ENCODE data around the gene TRAK1. TPM values are rescaled to one million over a fixed set of nuclear protein-coding genes. Genes with fewer than 3 reads are reported as not detected.

The TRAK1 gene
- polyA plus RNA-seq, 1 donor = 36.2 TPM

DNA sequence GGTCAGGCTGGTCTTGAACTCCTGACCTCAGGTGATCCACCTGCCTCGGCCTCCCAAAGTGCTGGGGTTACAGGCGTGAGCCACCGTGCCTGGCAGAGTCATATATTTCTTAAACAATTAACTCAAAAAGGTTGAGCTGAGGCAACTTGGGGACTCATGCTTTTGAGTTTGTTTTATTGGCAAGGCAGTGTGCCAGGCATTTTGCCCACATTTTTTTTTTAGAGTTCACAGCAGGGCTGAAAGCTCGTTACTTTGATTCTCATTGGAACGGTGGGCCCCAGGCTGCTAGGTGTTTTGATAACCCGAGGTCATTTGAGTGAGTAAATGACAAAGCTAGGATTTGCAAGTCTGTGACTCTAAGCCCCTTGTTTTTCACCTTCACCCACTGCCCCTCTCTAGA lies 98.6 kb downstream of the TRAK1 start:
- H3K9me3 ChIP-seq (ENCODE audit: control insufficient read depth, low read depth, low read length) = no peaks in the 10 kb centered on the region
- H3K36me3 ChIP-seq (ENCODE audit: control insufficient read depth, insufficient read depth, low read length) = peaks cover 48% of the 10 kb centered on the region
- H3K27ac ChIP-seq (ENCODE audit: low read length) = no peak overlapping the region
- no CpG with 5 or more reads among the region's 6 CpGs for WGBS (ENCODE audit: insufficient coverage, low lambda C conversion rate)
- no peak for DNase-seq
- no peaks in the 10 kb centered on the region for H3K27me3 ChIP-seq (ENCODE audit: control insufficient read depth, insufficient read depth, low read length)
- H3K4me3 ChIP-seq (ENCODE audit: low read length) = no peak overlapping the region
- peaks cover 16% of the 10 kb centered on the region for H3K4me1 ChIP-seq (ENCODE audit: control insufficient read depth, insufficient read depth, low read length)

DNA sequence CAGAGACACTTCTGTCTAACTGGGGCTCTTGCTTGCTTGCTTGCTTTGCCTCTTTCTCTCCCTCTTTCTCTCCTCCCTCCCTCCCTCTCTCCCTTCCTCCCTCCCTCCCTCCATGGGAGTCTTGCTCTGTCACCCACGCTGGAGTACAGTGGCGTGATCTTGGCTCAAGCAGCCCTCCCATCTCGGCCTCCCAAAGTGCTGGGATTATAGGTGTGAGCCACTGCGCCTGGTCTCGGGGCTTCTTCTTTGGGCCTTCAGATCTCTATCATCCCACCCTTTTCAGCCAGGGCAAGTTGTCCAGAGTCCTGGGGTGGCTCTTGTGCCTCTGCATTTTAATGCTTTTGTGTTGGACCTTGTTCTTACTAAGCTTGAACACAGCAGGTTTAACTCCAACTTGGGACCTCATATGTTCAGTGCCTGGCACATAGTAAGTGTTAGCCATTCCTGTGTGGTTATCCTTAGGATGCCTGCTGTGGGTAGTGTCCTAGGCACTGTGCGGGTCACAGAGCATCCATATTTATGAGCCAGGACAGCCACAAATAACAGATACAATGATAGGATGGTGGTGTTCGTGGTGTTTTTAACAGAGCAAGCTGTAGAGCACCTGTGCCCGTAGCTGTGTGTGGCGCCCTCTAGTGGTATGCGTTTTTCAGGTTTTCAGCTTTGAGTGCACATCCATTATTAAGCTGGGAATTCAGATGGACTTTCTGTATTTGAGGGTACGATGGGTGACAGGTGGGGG lies 99.7 kb downstream of the TRAK1 start:
- Histone ChIP-seq H3K27me3 (ENCODE audit: control insufficient read depth, insufficient read depth, low read length) (no peaks in the 10 kb centered on the region), H3K4me3 (ENCODE audit: low read length) (no peak overlapping the region), H3K4me1 (ENCODE audit: control insufficient read depth, insufficient read depth, low read length) (peaks cover 16% of the 10 kb centered on the region), H3K36me3 (ENCODE audit: control insufficient read depth, insufficient read depth, low read length) (peaks cover 53% of the 10 kb centered on the region), H3K27ac (ENCODE audit: low read length) (no peak overlapping the region), H3K9me3 (ENCODE audit: control insufficient read depth, low read depth, low read length) (no peaks in the 10 kb centered on the region)
- no CpG with 5 or more reads among the region's 11 CpGs for WGBS (ENCODE audit: insufficient coverage, low lambda C conversion rate)
- peak; percentile 70 to 74 for DNase-seq

DNA sequence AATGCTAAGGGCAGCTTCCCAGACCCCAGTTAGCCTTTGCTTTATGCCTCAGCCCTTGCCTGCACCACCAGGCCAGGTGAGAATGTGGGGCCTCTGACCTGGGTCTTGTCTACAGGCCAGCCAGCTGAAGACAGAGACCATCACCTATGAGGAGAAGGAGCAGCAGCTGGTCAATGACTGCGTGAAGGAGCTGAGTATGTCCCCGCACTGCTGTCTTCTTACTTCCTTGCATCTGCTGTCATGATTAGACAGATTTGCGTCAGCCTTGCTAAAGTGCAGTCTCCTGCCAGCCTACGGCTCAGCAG lies 100.2 kb downstream of the TRAK1 start:
- H3K4me1 ChIP-seq (ENCODE audit: control insufficient read depth, insufficient read depth, low read length) = peaks cover 16% of the 10 kb centered on the region
- peaks cover 57% of the 10 kb centered on the region for H3K36me3 ChIP-seq (ENCODE audit: control insufficient read depth, insufficient read depth, low read length)
- no peak for DNase-seq
- no peak overlapping the region for H3K4me3 ChIP-seq (ENCODE audit: low read length)
- no CpG with 5 or more reads among the region's 4 CpGs for WGBS (ENCODE audit: insufficient coverage, low lambda C conversion rate)
- no peaks in the 10 kb centered on the region for H3K27me3 ChIP-seq (ENCODE audit: control insufficient read depth, insufficient read depth, low read length)
- no peaks in the 10 kb centered on the region for H3K9me3 ChIP-seq (ENCODE audit: control insufficient read depth, low read depth, low read length)
- no peak overlapping the region for H3K27ac ChIP-seq (ENCODE audit: low read length)

DNA sequence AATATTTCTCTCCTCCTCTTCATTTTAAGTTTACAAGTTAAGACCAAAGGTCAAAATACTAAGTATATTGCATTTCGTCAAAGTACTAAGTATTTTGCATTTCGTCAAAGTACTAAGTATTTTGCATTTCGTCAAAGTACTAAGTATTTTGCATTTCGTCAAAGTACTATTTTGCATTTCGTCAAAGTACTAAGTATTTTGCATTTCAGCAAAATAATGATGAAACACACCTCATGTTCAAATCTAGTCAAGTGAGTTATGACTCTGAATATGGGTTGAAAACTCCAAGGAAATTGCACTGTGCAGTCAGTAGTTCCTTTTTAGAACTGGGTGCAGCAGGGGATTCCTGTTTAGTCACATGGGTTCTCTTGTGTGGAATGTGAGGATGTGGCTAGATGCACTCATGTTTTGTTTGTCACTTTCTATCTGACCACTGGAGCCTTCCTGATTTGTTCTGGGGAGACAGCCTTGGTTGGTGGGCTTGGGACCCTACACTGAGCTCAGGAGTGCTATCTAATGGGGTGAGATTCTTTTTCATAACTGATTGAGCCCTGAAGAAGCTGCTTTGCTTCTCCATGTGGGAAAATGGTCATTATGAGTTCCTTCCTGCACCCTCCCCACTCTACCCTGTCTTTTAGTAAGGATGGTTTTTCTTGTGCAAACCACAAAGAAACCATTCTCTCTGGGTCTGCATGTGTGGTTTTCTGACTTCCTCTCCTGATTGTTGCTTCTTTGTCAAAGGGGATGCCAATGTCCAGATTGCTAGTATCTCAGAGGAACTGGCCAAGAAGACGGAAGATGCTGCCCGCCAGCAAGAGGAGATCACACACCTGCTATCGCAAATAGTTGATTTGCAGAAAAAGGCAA lies 101.4 kb downstream of the TRAK1 start:
- Histone ChIP-seq H3K4me1 (ENCODE audit: control insufficient read depth, insufficient read depth, low read length) (peaks cover 16% of the 10 kb centered on the region), H3K27me3 (ENCODE audit: control insufficient read depth, insufficient read depth, low read length) (no peaks in the 10 kb centered on the region), H3K36me3 (ENCODE audit: control insufficient read depth, insufficient read depth, low read length) (peaks cover 62% of the 10 kb centered on the region), H3K4me3 (ENCODE audit: low read length) (no peak overlapping the region), H3K9me3 (ENCODE audit: control insufficient read depth, low read depth, low read length) (no peaks in the 10 kb centered on the region), H3K27ac (ENCODE audit: low read length) (no peak overlapping the region)
- no peak for DNase-seq
- WGBS (ENCODE audit: insufficient coverage, low lambda C conversion rate) = 96% methylated on average over 5 of the region's 8 CpGs

DNA sequence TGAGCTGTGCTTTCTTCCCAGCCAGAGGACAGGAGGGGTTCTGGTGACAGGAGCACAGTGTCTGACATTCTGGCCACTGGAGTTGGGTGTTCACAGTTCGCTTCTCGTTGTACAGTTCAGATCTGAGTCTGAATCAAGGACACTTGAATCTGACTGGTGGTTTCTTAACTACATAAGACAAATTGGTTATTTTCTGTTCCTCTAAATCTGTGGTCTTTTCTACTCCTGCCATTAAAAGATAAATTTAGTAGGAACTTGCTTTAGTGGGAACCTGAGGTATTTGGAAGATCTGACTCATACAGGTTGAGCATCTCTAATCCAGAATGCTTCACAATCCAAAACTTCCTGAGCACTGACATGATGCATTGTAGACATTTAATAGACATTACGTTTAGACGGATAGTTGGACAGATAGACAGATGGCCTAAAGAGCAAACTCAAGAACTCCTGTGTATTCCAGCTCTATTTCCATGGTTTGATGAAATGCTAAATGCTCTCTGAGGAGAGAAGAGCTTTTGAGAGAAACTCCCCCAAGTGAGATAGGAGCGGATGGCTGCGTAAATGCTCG lies 103.9 kb downstream of the TRAK1 start:
- DNase-seq = no peak
- Histone ChIP-seq H3K4me3 (ENCODE audit: low read length) (no peak overlapping the region), H3K27me3 (ENCODE audit: control insufficient read depth, insufficient read depth, low read length) (no peaks in the 10 kb centered on the region), H3K4me1 (ENCODE audit: control insufficient read depth, insufficient read depth, low read length) (no peaks in the 10 kb centered on the region), H3K9me3 (ENCODE audit: control insufficient read depth, low read depth, low read length) (no peaks in the 10 kb centered on the region), H3K27ac (ENCODE audit: low read length) (no peak overlapping the region), H3K36me3 (ENCODE audit: control insufficient read depth, insufficient read depth, low read length) (peaks cover 83% of the 10 kb centered on the region)
- 100% methylated on average over 2 of the region's 7 CpGs for WGBS (ENCODE audit: insufficient coverage, low lambda C conversion rate)

DNA sequence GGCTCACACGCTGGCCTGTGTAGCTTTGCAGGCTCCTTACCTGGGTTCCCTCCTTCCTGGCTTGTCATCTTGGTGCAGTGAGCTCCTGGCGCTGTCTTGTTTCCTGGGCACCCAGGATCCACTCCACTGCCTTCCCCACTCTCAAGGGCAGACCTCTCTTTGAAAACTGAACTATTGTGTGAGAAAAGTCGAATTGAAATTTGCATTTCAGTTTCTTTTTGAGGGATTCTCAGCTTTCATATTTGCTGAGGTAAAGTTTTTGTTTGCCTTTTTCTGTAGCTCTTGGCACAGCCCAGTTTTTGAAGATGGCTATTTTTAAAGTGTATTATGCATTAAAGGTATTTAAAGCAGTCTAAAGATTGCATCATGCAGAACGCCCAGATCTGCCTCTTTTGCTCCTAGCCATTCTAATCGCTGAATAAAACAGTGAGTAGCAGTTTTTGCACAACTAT lies 104.7 kb downstream of the TRAK1 start:
- Histone ChIP-seq H3K4me3 (ENCODE audit: low read length) (no peak overlapping the region), H3K36me3 (ENCODE audit: control insufficient read depth, insufficient read depth, low read length) (peaks cover 81% of the 10 kb centered on the region), H3K27me3 (ENCODE audit: control insufficient read depth, insufficient read depth, low read length) (no peaks in the 10 kb centered on the region), H3K9me3 (ENCODE audit: control insufficient read depth, low read depth, low read length) (no peaks in the 10 kb centered on the region), H3K27ac (ENCODE audit: low read length) (no peak overlapping the region), H3K4me1 (ENCODE audit: control insufficient read depth, insufficient read depth, low read length) (no peaks in the 10 kb centered on the region)
- no peak for DNase-seq
- WGBS (ENCODE audit: insufficient coverage, low lambda C conversion rate) = 80% methylated on average over 1 of the region's 5 CpGs

DNA sequence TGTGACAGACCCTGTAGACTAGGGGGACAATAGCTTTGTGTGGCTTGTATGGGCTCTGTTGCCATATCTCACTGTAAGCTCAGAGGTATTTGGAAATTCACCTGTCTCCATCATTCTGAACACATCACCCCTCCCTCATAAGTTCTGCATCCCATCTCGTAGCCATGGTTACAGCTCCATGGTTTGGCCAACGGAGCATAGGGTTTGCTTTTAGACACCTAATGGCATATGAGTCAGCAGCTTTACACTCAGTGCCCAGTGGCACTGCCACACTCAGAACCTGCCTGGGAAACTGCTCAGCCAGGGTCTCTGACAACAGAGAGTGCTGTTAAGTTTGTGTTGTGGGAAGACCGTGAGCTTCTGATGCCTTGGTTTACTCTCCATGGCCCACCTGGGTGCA lies 107.6 kb downstream of the TRAK1 start:
- H3K36me3 ChIP-seq (ENCODE audit: control insufficient read depth, insufficient read depth, low read length) = peaks cover 92% of the 10 kb centered on the region
- H3K27me3 ChIP-seq (ENCODE audit: control insufficient read depth, insufficient read depth, low read length) = no peaks in the 10 kb centered on the region
- no peaks in the 10 kb centered on the region for H3K9me3 ChIP-seq (ENCODE audit: control insufficient read depth, low read depth, low read length)
- no peak overlapping the region for H3K4me3 ChIP-seq (ENCODE audit: low read length)
- H3K4me1 ChIP-seq (ENCODE audit: control insufficient read depth, insufficient read depth, low read length) = no peaks in the 10 kb centered on the region
- no CpG with 5 or more reads among the region's 3 CpGs for WGBS (ENCODE audit: insufficient coverage, low lambda C conversion rate)
- H3K27ac ChIP-seq (ENCODE audit: low read length) = no peak overlapping the region
- no peak for DNase-seq

DNA sequence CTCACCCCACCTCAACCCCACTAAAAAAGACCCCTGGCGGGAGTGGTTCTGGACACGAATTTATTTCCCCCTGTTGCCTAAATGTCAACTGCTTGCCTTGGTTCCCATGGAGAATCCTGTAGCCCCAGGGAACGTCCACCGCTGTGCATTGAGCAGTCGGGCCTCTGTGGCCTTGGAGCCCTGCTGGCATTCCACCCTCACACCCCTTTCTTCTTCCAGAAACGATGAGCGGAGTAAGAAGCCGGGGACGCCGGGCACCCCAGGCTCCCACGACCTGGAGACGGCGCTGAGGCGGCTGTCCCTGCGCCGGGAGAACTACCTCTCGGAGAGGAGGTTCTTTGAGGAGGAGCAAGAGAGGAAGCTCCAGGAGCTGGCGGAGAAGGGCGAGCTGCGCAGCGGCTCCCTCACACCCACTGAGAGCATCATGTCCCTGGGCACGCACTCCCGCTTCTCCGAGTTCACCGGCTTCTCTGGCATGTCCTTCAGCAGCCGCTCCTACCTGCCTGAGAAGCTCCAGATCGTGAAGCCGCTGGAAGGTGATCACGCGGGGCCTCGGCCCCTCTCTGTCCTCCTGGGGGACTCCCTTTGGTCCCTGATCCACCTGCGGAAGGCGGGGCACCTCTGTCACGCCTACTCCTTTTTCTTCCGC lies 111.2 kb downstream of the TRAK1 start:
- peaks cover 90% of the 10 kb centered on the region for H3K36me3 ChIP-seq (ENCODE audit: control insufficient read depth, insufficient read depth, low read length)

DNA sequence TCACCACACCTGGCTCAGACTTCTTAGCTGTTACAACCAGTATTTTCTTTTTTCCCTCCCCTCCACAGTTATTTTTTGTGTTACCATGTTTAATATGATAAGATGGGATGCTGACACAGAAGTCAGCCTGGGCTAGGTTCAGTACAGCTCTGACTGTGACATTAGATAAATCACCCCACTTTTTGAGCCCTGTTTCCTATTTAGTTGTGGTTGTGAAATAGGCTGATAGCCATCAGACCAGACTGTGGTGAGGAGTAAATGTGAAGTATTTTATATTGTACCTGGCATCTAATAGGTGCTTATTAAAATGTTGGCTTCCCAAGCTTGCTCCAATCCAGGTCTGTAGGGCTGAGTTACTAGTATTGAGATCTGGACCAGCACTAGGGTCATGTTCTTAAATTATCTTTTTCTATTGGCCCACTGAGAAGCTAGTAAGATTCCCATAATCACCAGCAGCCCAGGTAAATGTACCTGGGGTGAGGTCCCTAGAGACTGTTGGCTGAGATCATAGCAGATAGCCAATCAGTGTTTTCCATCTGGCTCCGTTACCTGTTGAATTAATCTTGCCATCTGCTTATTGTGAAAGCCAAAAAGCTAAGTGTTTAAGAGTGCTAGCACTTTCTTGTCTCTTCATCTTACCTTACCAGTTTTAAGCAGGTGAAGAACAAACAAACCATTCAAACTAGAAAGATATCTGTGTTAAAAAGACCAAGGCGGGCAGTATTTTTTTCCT lies 113.9 kb downstream of the TRAK1 start:
- 100% methylated on average over 1 of the region's 2 CpGs for WGBS (ENCODE audit: insufficient coverage, low lambda C conversion rate)
- Histone ChIP-seq H3K4me3 (ENCODE audit: low read length) (no peak overlapping the region), H3K4me1 (ENCODE audit: control insufficient read depth, insufficient read depth, low read length) (no peaks in the 10 kb centered on the region), H3K36me3 (ENCODE audit: control insufficient read depth, insufficient read depth, low read length) (peaks cover 89% of the 10 kb centered on the region), H3K9me3 (ENCODE audit: control insufficient read depth, low read depth, low read length) (peaks cover 2% of the 10 kb centered on the region), H3K27ac (ENCODE audit: low read length) (no peak overlapping the region), H3K27me3 (ENCODE audit: control insufficient read depth, insufficient read depth, low read length) (no peaks in the 10 kb centered on the region)
- DNase-seq = no peak

More for the DNA sequence above, 111.2 kb downstream of the TRAK1 start:
- no peaks in the 10 kb centered on the region for H3K4me1 ChIP-seq (ENCODE audit: control insufficient read depth, insufficient read depth, low read length)
- no CpG with 5 or more reads among the region's 35 CpGs for WGBS (ENCODE audit: insufficient coverage, low lambda C conversion rate)
- H3K27me3 ChIP-seq (ENCODE audit: control insufficient read depth, insufficient read depth, low read length) = no peaks in the 10 kb centered on the region
- no peak overlapping the region for H3K4me3 ChIP-seq (ENCODE audit: low read length)
- no peak for DNase-seq
- no peak overlapping the region for H3K27ac ChIP-seq (ENCODE audit: low read length)
- H3K9me3 ChIP-seq (ENCODE audit: control insufficient read depth, low read depth, low read length) = no peaks in the 10 kb centered on the region
